K562 (cell line): Measurements from ENCODE around the gene B3GALT6. TPM values are rescaled to one million over a fixed set of nuclear protein-coding genes. Genes with fewer than 3 reads are reported as not detected.

ENCODE experiments used
- ARID4B ChIP-seq: sonication (generic); formaldehyde crosslinking; IDR thresholded peaks from 2 replicates; pipeline ENCODE4 v1.8.0; 2022; ENCODE audit warnings: mild to moderate bottlenecking, missing genetic modification reagents
- BRF2 ChIP-seq: IDR thresholded peaks from 3 replicates; pipeline ENCODE4 v1.6.1; 2011; ENCODE audit warnings: borderline replicate concordance, mild to moderate bottlenecking; ENCODE audit not compliant: insufficient read length, insufficient read depth
- CBX2 ChIP-seq: fragments of 200-600 bp; sonication (generic); IDR thresholded peaks from one replicate; pipeline ENCODE4 v1.6.1; 2012; ENCODE audit warnings: mild to moderate bottlenecking, low read length, inconsistent platforms; ENCODE audit not compliant: insufficient read depth, poor library complexity, severe bottlenecking
- CHD2 ChIP-seq: IDR thresholded peaks from 2 replicates; pipeline ENCODE4 v1.6.1; 2011; ENCODE audit warnings: low read depth, low read length
- CXXC5 ChIP-seq: fragments of 250-450 bp; sonication (Bioruptor Pico); IDR thresholded peaks from 2 replicates; pipeline ENCODE4 v1.8.0; 2022; ENCODE audit warnings: inconsistent platforms, mild to moderate bottlenecking, moderate library complexity
- DMBX1 ChIP-seq: fragments of 250-450 bp; sonication (Bioruptor Pico); IDR thresholded peaks from 2 replicates; pipeline ENCODE4 v1.8.0; 2022; ENCODE audit warnings: inconsistent platforms, mild to moderate bottlenecking, moderate library complexity, borderline replicate concordance
- ELK1 ChIP-seq: sonication (generic); formaldehyde crosslinking; IDR thresholded peaks from 2 replicates; pipeline ENCODE4 v1.8.1; 2022; ENCODE audit warnings: missing genetic modification reagents
- FOXO4 ChIP-seq: fragments of 450-650 bp; formaldehyde crosslinking; IDR thresholded peaks from 2 replicates; pipeline ENCODE4 v1.4.0; 2020; ENCODE audit warnings: mild to moderate bottlenecking, moderate library complexity
- MIER1 ChIP-seq: fragments of 450-650 bp; IDR thresholded peaks from 2 replicates; pipeline ENCODE4 v1.6.1; 2016; ENCODE audit warnings: antibody characterized with exemption, mild to moderate bottlenecking, low read depth
- MYC ChIP-seq, 2 experiments: fragments of 250-450 bp in 1 of 2; sonication (Bioruptor Pico) in 1 of 2; IDR thresholded peaks; 2 replicates each; pipeline versions ENCODE4 v1.5.1 to v1.6.1; 2012 to 2021; ENCODE audit warnings: low read depth in 2 of 2, borderline replicate concordance in 1 of 2, improper control_type of control experiment in 1 of 2, low read length in 1 of 2, mild to moderate bottlenecking in 1 of 2, moderate library complexity in 1 of 2
- NRF1 ChIP-seq, 2 experiments: fragments of 450-650 bp; IDR thresholded peaks in 1 of 2; conservative IDR thresholded peaks in 1 of 2; 2 replicates each; pipeline ENCODE4 v1.6.1; 2014; ENCODE audit warnings: mild to moderate bottlenecking in 2 of 2
- POLR2AphosphoS2 ChIP-seq: IDR thresholded peaks from 2 replicates; pipeline ENCODE4 v1.6.1; 2012; ENCODE audit warnings: low read length, improper control_type of control experiment
- POU5F1 ChIP-seq: fragments of 150-350 bp; IDR thresholded peaks from 2 replicates; pipeline ENCODE4 v1.6.1; 2014; ENCODE audit warnings: borderline replicate concordance, low read length, low read depth, mild to moderate bottlenecking; ENCODE audit not compliant: partially characterized antibody
- RB1 ChIP-seq: fragments of 450-650 bp; IDR thresholded peaks from 2 replicates; pipeline ENCODE4 v1.6.1; 2017; ENCODE audit warnings: low read depth, mild to moderate bottlenecking
- SMARCC2 ChIP-seq: fragments of 450-650 bp; IDR thresholded peaks from 2 replicates; pipeline ENCODE4 v1.6.1; 2017; ENCODE audit warnings: antibody characterized with exemption, moderate library complexity, mild to moderate bottlenecking, low read depth
- TBL1XR1 ChIP-seq, 2 experiments: IDR thresholded peaks; 2 replicates each; pipeline ENCODE4 v1.6.1; 2012; ENCODE audit warnings: improper control_type of control experiment in 2 of 2, low read length in 2 of 2, mild to moderate bottlenecking in 1 of 2
- TCF7L2 ChIP-seq: fragments of 150-350 bp; IDR thresholded peaks from 2 replicates; pipeline ENCODE4 v1.6.1; 2016; ENCODE audit warnings: low read depth, mild to moderate bottlenecking, low read length, moderate library complexity
- ZKSCAN1 ChIP-seq: fragments of 150-350 bp; IDR thresholded peaks from 2 replicates; pipeline ENCODE4 v1.6.1; 2016; ENCODE audit warnings: low read depth, low read length
- polyA plus RNA-seq, 8 experiments: library from polyadenylated mRNA; depleted of rRNA in 4 of 8; stranded (reverse) in 5 of 8; unstranded in 3 of 8; fragments of >200 nt; fragmentation: Nextera tagmentation in 2 of 8; fragmentation: Illumina TruSeq in 1 of 8; extraction: Ambion mirVana in 2 of 8; extraction: Trizol in 1 of 8; gene quantifications; 2 replicates each; pipeline versions ENCODE4 v1.2.1 to v1.2.3, GENCODE V29; 2011 to 2014; ENCODE audit warnings: inconsistent platforms in 1 of 8, missing spikeins in 1 of 8
- total RNA-seq, 7 experiments: library from RNA; depleted of rRNA in 6 of 7; stranded (reverse); fragments of >200 nt in 6 of 7; fragmentation: Illumina TruSeq in 2 of 7; extraction: Trizol in 2 of 7; gene quantifications; 2 replicates each; pipeline versions ENCODE4 v1.2.1 to v1.2.3, GENCODE V29; 2011 to 2021; ENCODE audit warnings: low replicate concordance in 1 of 7

Gene B3GALT6
- total and polyA plus RNA-seq, 9 of the 15 experiments (the other 6 are each of a cell fraction or from before 2014, with no cell fraction given), result 0.68 to 29.8 (median 9.9) TPM

GRCh38 chr1:1200876-1201810, 30.9 kb upstream of the B3GALT6 start (continued):
- TF ChIP-seq FOXO4 (CRISPR knock-in tag) (no peak), TCF7L2 (no peak), CXXC5 (CRISPR knock-in tag) (peak; percentile 88), ZKSCAN1 (no peak), DMBX1 (no peak), SMARCC2 (peak; percentile 31; the same call in 1 of the 2 replicates), MIER1 (no peak), CHD2 (no peak), POLR2AphosphoS2 (no peak), ARID4B (CRISPR knock-in tag) (no peak), ELK1 (CRISPR knock-in tag) (no peak), POU5F1 (no peak), BRF2 (no peak), MYC (IDR thresholded peaks at IDR 0.05; ENCODE audit: low read depth, low read length) (peak; percentile 55; the same call in 1 of the 2 replicates), MYC (CRISPR knock-in tag; IDR thresholded peaks at IDR 0.05; ENCODE audit: borderline replicate concordance, low read depth) (no peak), NRF1 (conservative IDR thresholded peaks at IDR 0.05 in 1 of 2, IDR thresholded peaks at IDR 0.05 in 1 of 2) (peak in 1 of 2 experiments; percentile 42; a peak in 2 of 4 replicates), TBL1XR1 (IDR thresholded peaks at IDR 0.05; ENCODE audit: low read length in 2 of 2) (no peak), RB1 (peak; percentile 84), CBX2 (no peak)
